Natural killer cell (primary cell): ENCODE measurements around the gene GBP4. TPM values are rescaled to one million over a fixed set of nuclear protein-coding genes. Genes with fewer than 3 reads are reported as not detected.

Source experiments
- ATAC-seq, 3 donors: fragments of 150-1000 bp in 2 of 3; fragments of 200-7000 bp in 1 of 3; cut with Tn5 transposase; 1 replicate in 1 of 3; 2 replicates in 2 of 3; pipeline ENCODE4 v1.10.0; 2021; ENCODE audit warnings: mild to moderate bottlenecking in 2 of 3, moderate library complexity in 2 of 3
- DNase-seq, 2 donors: peaks; one replicate each; pipeline versions ENCODE4 v3.0.0 to v3.0.0-alpha.2; 2013 to 2021; ENCODE audit warnings: mixed read lengths in 1 of 2
- H3K27ac ChIP-seq: one replicate; pipeline ENCODE4 v1.5.1; 2013; ENCODE audit warnings: mild to moderate bottlenecking, low read length
- H3K27me3 ChIP-seq: one replicate; pipeline ENCODE4 v1.6.1; 2013; ENCODE audit warnings: low read length; ENCODE audit not compliant: control insufficient read depth, insufficient read depth
- H3K36me3 ChIP-seq: one replicate; pipeline ENCODE4 v1.6.1; 2013; ENCODE audit warnings: low read length; ENCODE audit not compliant: control insufficient read depth, insufficient read depth
- H3K4me1 ChIP-seq: one replicate; pipeline ENCODE4 v1.6.1; 2013; ENCODE audit warnings: low read length; ENCODE audit not compliant: control insufficient read depth, insufficient read depth
- H3K4me3 ChIP-seq: one replicate; pipeline ENCODE4 v1.5.1; 2013; ENCODE audit warnings: low read length
- H3K9me3 ChIP-seq: one replicate; pipeline ENCODE4 v1.6.1; 2013; ENCODE audit warnings: low read length; ENCODE audit not compliant: control insufficient read depth, insufficient read depth
- H3K27ac Mint-ChIP-seq, 2 donors: one replicate each; pipeline ENCODE4 v1.8.0; 2022; ENCODE audit warnings: mild to moderate bottlenecking in 2 of 2, mixed read lengths in 2 of 2, moderate library complexity in 1 of 2
- H3K27me3 Mint-ChIP-seq, 2 donors: one replicate each; pipeline ENCODE4 v1.8.0; 2022; ENCODE audit warnings: low read depth in 2 of 2, mixed read lengths in 2 of 2
- H3K36me3 Mint-ChIP-seq: one replicate; pipeline ENCODE4 v1.8.0; 2022; ENCODE audit warnings: mixed read lengths
- H3K4me1 Mint-ChIP-seq, 2 donors: one replicate each; pipeline ENCODE4 v1.8.0; 2022; ENCODE audit warnings: mixed read lengths in 2 of 2
- H3K4me3 Mint-ChIP-seq: one replicate; pipeline ENCODE4 v1.8.0; 2022; ENCODE audit warnings: mild to moderate bottlenecking, moderate library complexity, mixed read lengths
- H3K9me3 Mint-ChIP-seq, 2 donors: one replicate each; pipeline ENCODE4 v1.8.0; 2022; ENCODE audit warnings: mixed read lengths in 2 of 2
- WGBS: methylation state at CpG from one replicate; pipeline ENCODE4 v1.1.7; 2013; ENCODE audit warnings: missing lambda C conversion rate; ENCODE audit not compliant: insufficient coverage; 5-methylcytosine and 5-hydroxymethylcytosine counted together
- intact Hi-C: fragments of 100-400 bp; cut with micrococcal nuclease; formaldehyde crosslinking; loops from one replicate; pipeline ENCODE4 v1.14.2; 2022
- total RNA-seq, 4 donors: library from RNA; stranded (reverse); fragments of 120-200 nt in 1 of 4; gene quantifications; one replicate each; pipeline versions ENCODE4 v1.2.3 to v1.2.4, GENCODE V29; 2013 to 2022
- TF ChIP-seq, protein P1 (sequence below): fragments of 200-600 bp; IDR thresholded peaks from one replicate; pipeline ENCODE4 v1.8.0; 2022; ENCODE audit warnings: antibody characterized with exemption

Gene GBP4
- total RNA-seq, 3 donors from 2014 or later (not counting 1 experiment from before 2014, with no cell fraction given): 39.1 to 62.1 (median 45.6) TPM

DNA sequence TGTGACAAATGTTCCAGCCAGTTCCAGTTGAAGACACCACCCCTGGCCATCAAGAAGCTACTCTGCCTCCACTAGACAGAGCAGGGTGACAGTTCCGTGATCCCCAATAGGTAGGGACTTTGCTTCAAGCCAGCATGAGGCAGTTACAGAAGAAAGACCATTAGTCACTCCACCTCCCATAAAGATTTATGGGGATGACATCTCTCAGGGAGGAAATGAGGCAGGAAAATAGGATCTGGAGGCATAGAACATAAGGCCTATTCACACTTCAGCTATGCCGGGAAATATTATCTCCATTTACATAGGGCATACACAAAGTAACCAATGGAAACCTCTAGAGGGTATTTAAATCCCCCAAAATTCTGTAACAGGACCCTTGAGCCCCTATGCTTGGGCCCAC is 19.4 kb downstream of the GBP4 start:
- Histone ChIP-seq H3K9me3 (no peaks in the 10 kb centered on the region), H3K4me3 (no peak overlapping the region), H3K27me3 (no peaks in the 10 kb centered on the region), H3K27ac (no peak overlapping the region), H3K36me3 (peaks cover 22% of the 10 kb centered on the region), H3K4me1 (no peaks in the 10 kb centered on the region)
- Mint-ChIP-seq H3K27ac (no peak overlapping the region), H3K4me1 (peaks cover 4 to 8% of the 10 kb centered on the region in 2 donors), H3K9me3 (no peaks in the 10 kb centered on the region), H3K27me3 (peaks cover 0 to under 1% of the 10 kb centered on the region in 2 donors), H3K36me3 (peaks cover 36% of the 10 kb centered on the region), H3K4me3 (no peak overlapping the region)
- 97% methylated on average over 2 of the region's 2 CpGs for WGBS
- intact Hi-C loops: no loop called here
- no peak for DNase-seq
- TF ChIP-seq, protein P1, sequence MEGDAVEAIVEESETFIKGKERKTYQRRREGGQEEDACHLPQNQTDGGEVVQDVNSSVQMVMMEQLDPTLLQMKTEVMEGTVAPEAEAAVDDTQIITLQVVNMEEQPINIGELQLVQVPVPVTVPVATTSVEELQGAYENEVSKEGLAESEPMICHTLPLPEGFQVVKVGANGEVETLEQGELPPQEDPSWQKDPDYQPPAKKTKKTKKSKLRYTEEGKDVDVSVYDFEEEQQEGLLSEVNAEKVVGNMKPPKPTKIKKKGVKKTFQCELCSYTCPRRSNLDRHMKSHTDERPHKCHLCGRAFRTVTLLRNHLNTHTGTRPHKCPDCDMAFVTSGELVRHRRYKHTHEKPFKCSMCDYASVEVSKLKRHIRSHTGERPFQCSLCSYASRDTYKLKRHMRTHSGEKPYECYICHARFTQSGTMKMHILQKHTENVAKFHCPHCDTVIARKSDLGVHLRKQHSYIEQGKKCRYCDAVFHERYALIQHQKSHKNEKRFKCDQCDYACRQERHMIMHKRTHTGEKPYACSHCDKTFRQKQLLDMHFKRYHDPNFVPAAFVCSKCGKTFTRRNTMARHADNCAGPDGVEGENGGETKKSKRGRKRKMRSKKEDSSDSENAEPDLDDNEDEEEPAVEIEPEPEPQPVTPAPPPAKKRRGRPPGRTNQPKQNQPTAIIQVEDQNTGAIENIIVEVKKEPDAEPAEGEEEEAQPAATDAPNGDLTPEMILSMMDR: no peak
- no peak for ATAC-seq

DNA sequence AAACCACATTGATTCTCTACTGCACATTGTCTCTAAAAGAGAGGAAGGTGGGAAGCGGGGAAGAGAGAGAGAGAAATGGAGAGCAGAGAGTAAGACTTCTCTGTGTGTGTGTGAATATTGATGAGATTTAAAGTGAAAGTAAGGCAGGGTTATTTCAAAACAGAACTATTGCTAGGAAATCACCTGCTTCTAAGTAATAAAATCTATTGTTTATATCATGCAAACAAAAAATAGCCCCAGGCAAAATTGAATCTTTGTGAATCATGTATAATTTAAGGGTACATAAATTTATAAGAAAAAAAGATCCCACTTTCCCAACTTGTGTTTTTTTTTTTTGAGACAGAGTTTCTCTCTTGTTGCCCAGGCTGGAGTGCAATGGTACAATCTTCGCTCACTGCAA is 21.8 kb downstream of the GBP4 start:
- TF ChIP-seq, protein P1: no peak
- Histone ChIP-seq H3K36me3 (peaks cover 4% of the 10 kb centered on the region), H3K27ac (no peak overlapping the region), H3K9me3 (no peaks in the 10 kb centered on the region), H3K4me3 (no peak overlapping the region), H3K4me1 (no peaks in the 10 kb centered on the region), H3K27me3 (no peaks in the 10 kb centered on the region)
- H3K27ac Mint-ChIP-seq: no peak overlapping the region
- no peaks in the 10 kb centered on the region for H3K4me1 Mint-ChIP-seq
- peaks cover 13% of the 10 kb centered on the region for H3K36me3 Mint-ChIP-seq
- intact Hi-C loops: no loop called here
- ATAC-seq: no peak
- no peak overlapping the region for H3K4me3 Mint-ChIP-seq
- H3K27me3 Mint-ChIP-seq: peaks cover 0 to 7% of the 10 kb centered on the region in 2 donors
- H3K9me3 Mint-ChIP-seq: no peaks in the 10 kb centered on the region
- WGBS: 100% methylated on average over 2 of the region's 2 CpGs
- no peak for DNase-seq

DNA sequence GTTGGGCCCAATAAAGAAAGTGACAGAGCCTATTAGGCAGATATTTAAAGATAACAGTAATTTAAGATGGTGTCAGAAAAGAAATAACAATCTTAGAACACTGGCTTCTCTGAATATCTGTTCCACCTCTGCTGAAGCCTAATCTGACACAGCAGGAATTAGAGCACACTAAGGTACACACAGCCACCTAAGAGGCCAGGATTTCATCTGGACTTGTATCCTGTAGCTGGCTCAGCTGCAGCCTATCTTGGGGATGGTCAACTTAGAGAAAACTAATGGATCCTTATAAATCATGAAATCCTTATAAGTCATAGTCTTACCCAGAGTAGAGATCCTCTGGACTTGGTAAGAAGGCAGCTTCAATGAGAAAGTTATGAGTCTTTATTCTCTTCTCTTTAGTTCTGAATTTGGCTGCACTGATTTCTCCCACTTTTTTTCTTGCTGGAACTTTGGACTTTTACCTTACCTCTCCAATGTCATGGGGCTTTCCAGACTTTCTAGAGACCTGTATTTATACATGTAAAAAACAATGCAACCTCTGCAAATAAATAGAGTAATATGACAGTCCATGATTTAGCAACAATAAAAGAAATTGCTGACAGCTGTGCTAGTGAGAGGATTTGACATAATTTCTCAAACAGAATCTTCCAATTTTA is 23.0 kb downstream of the GBP4 start, which contains the start of gene GBP7:
GBP7 (minus strand) TSS at position 403 of the 656 bp plus-strand sequence. CDS start 4,068 bp downstream, outside the sequence.
- no peaks in the 10 kb centered on the region for H3K9me3 Mint-ChIP-seq
- intact Hi-C loops: no loop called here
- no peak within 1 kb of the TSS for H3K4me3 Mint-ChIP-seq
- H3K27me3 ChIP-seq: no peaks in the 10 kb centered on the region
- H3K4me3 ChIP-seq: no peak within 1 kb of the TSS
- ATAC-seq (no peak), DNase-seq (no peak)
- no peaks in the 10 kb centered on the region for H3K9me3 ChIP-seq
- H3K36me3 ChIP-seq: no peaks in the 10 kb centered on the region
- no peaks in the 10 kb centered on the region for H3K4me1 ChIP-seq
- peaks cover 0 to 7% of the 10 kb centered on the region in 2 donors for H3K27me3 Mint-ChIP-seq
- no peak within 1 kb of the TSS for H3K27ac ChIP-seq
- no peak within 1 kb of the TSS for H3K27ac Mint-ChIP-seq
- TF ChIP-seq, protein P1: no peak
- peaks cover 0 to 4% of the 10 kb centered on the region in 2 donors for H3K4me1 Mint-ChIP-seq
- H3K36me3 Mint-ChIP-seq: peaks cover 1% of the 10 kb centered on the region

DNA sequence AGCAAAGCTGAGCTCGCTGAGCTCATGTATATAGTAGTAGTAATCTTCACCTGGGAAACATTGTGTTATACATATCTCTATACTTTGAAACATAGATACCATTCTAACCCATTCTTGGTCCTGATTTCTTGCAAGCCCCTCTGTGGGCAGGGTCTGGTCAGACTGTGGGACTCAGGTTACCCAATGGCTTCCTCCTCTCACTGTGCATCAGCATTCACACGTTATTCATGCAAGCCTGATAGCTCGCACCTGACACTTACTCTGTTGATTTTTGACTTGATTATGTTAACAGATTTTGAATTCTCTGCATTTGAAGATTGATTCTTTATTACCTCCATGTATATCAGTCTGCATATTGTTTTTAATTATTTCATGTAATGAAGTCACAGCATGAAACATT is 24.3 kb downstream of the GBP4 start:
- Mint-ChIP-seq H3K27ac (no peak overlapping the region), H3K36me3 (no peaks in the 10 kb centered on the region), H3K27me3 (peaks cover 0 to 7% of the 10 kb centered on the region in 2 donors), H3K4me1 (peaks cover 0 to 5% of the 10 kb centered on the region in 2 donors), H3K9me3 (no peaks in the 10 kb centered on the region), H3K4me3 (no peak overlapping the region)
- no peak for DNase-seq
- no peak overlapping the region for H3K27ac ChIP-seq
- no peaks in the 10 kb centered on the region for H3K27me3 ChIP-seq
- intact Hi-C loops: no loop called here
- no peaks in the 10 kb centered on the region for H3K36me3 ChIP-seq
- no CpG with 5 or more reads among the region's 3 CpGs for WGBS
- H3K4me3 ChIP-seq: no peak overlapping the region
- TF ChIP-seq, protein P1: no peak
- H3K9me3 ChIP-seq: no peaks in the 10 kb centered on the region
- no peak for ATAC-seq
- no peaks in the 10 kb centered on the region for H3K4me1 ChIP-seq
